GOT3 (cell line): ENCODE results near the gene TTI1.

Experiments
- DNase-seq: peaks from one replicate; lab custom pipeline; 2025; ENCODE audit warnings: mixed read lengths; lab: John Stamatoyannopoulos, UW

Gene TTI1

GRCh38 chr20:38033330-38034107 is at the start of gene TTI1, which contains the start of gene RPRD1B:
Gene TTI1 (minus strand): TSS chr20:38033456. CDS start chr20:38013816, 19,640 bp downstream.
Gene RPRD1B (plus strand): TSS chr20:38033746. CDS start chr20:38033948, 202 bp downstream.
- DNase-seq, result peak; percentile 78

GRCh38 chr20:38082894-38083293 is 49.6 kb upstream of the TTI1 start:
- DNase-seq, result no peak

- DNase-seq, result no peak
Observed at GRCh38 chr20:38081575-38081974, 48.3 kb upstream of the TTI1 start.

GRCh38 chr20:38079353-38079752 is 46.1 kb upstream of the TTI1 start:
- DNase-seq, result no peak

- no peak for DNase-seq
Observed at GRCh38 chr20:38078084-38078483, 44.8 kb upstream of the TTI1 start.

- no peak for DNase-seq
Observed at GRCh38 chr20:38076548-38076947, 43.3 kb upstream of the TTI1 start.

- DNase-seq, result no peak
Observed at GRCh38 chr20:38075161-38075998, 42.1 kb upstream of the TTI1 start.

GRCh38 chr20:38073307-38074071 is 40.2 kb upstream of the TTI1 start:
- DNase-seq, result peak; percentile 36

GRCh38 chr20:38072898-38073297 is 39.6 kb upstream of the TTI1 start:
- DNase-seq, result no peak

GRCh38 chr20:38067717-38068365 is 34.6 kb upstream of the TTI1 start:
- DNase-seq, result no peak

- DNase-seq, result no peak
Observed at GRCh38 chr20:38066969-38067716, 33.9 kb upstream of the TTI1 start.

- DNase-seq, result no peak
Observed at GRCh38 chr20:38065764-38066375, 32.6 kb upstream of the TTI1 start.

- no peak for DNase-seq
Observed at GRCh38 chr20:38063911-38064530, 30.8 kb upstream of the TTI1 start.

GRCh38 chr20:38062890-38063289 is 29.6 kb upstream of the TTI1 start:
- DNase-seq, result no peak

GRCh38 chr20:38061109-38061508 is 27.9 kb upstream of the TTI1 start:
- DNase-seq, result no peak

- no peak for DNase-seq
Observed at GRCh38 chr20:38060536-38060935, 27.3 kb upstream of the TTI1 start.

- no peak for DNase-seq
Observed at GRCh38 chr20:38059832-38060231, 26.6 kb upstream of the TTI1 start.

- no peak for DNase-seq
Observed at GRCh38 chr20:38057351-38057972, 24.2 kb upstream of the TTI1 start.

- DNase-seq, result no peak
Observed at GRCh38 chr20:38055848-38056247, 22.6 kb upstream of the TTI1 start.

- DNase-seq, result no peak
Observed at GRCh38 chr20:38055294-38055693, 22.0 kb upstream of the TTI1 start.
